Prostate gland (tissue), 2 donors: Measurements from ENCODE around the gene GPR137.

Experiments used
- POLR2A ChIP-seq: fragments of 450-650 bp; IDR thresholded peaks from one replicate; pipeline ENCODE4 v1.6.1; 2016; ENCODE audit warnings: antibody characterized with exemption, mild to moderate bottlenecking
- POLR2AphosphoS5 ChIP-seq: sonication (generic); formaldehyde crosslinking; IDR thresholded peaks from one replicate; pipeline ENCODE4 v1.6.1; 2017; ENCODE audit warnings: antibody characterized with exemption
- TF ChIP-seq, protein P1 (sequence below), 4 experiments: fragments of 200-600 bp in 2 of 4; fragments of 450-650 bp in 2 of 4; sonication (generic) in 2 of 4; IDR thresholded peaks; 1 replicate in 3 of 4; 2 replicates in 1 of 4; pipeline ENCODE4 v1.5.1; 2016 to 2019; ENCODE audit warnings: antibody characterized with exemption in 4 of 4, mild to moderate bottlenecking in 2 of 4, moderate library complexity in 2 of 4

DNA sequence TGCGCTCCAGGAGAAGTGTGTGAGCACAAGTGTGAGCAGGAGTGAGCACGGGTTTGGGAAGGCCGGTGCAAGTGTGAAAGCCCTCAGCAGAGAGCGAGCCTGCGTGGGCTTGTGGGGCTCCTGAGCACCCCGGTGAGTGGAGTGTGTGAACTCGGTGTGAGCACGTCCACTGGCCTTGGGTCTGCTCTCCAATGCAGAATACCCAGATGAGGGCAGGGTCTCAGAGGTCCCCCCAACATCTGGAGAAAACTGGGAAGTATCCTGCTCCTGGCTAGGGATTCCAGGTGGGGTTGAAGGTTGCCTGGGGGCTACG lies 20.9 kb downstream of the GPR137 start:
- TF ChIP-seq, protein P1, sequence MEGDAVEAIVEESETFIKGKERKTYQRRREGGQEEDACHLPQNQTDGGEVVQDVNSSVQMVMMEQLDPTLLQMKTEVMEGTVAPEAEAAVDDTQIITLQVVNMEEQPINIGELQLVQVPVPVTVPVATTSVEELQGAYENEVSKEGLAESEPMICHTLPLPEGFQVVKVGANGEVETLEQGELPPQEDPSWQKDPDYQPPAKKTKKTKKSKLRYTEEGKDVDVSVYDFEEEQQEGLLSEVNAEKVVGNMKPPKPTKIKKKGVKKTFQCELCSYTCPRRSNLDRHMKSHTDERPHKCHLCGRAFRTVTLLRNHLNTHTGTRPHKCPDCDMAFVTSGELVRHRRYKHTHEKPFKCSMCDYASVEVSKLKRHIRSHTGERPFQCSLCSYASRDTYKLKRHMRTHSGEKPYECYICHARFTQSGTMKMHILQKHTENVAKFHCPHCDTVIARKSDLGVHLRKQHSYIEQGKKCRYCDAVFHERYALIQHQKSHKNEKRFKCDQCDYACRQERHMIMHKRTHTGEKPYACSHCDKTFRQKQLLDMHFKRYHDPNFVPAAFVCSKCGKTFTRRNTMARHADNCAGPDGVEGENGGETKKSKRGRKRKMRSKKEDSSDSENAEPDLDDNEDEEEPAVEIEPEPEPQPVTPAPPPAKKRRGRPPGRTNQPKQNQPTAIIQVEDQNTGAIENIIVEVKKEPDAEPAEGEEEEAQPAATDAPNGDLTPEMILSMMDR (IDR thresholded peaks at IDR 0.05), result no peak
- TF ChIP-seq POLR2A (no peak), POLR2AphosphoS5 (no peak)
